Natural killer cell (primary cell): Measurements from ENCODE around the gene EPB41L5. TPM values are rescaled to one million over a fixed set of nuclear protein-coding genes. Genes with fewer than 3 reads are reported as not detected.

Experiments used
- ATAC-seq, 3 donors: fragments of 150-1000 bp in 2 of 3; fragments of 200-7000 bp in 1 of 3; cut with Tn5 transposase; 1 replicate in 1 of 3; 2 replicates in 2 of 3; pipeline ENCODE4 v1.10.0; 2021; ENCODE audit warnings: mild to moderate bottlenecking in 2 of 3, moderate library complexity in 2 of 3
- DNase-seq, 2 donors: peaks; one replicate each; pipeline versions ENCODE4 v3.0.0 to v3.0.0-alpha.2; 2013 to 2021; ENCODE audit warnings: mixed read lengths in 1 of 2
- H3K27ac ChIP-seq: one replicate; pipeline ENCODE4 v1.5.1; 2013; ENCODE audit warnings: mild to moderate bottlenecking, low read length
- H3K27me3 ChIP-seq: one replicate; pipeline ENCODE4 v1.6.1; 2013; ENCODE audit warnings: low read length; ENCODE audit not compliant: control insufficient read depth, insufficient read depth
- H3K36me3 ChIP-seq: one replicate; pipeline ENCODE4 v1.6.1; 2013; ENCODE audit warnings: low read length; ENCODE audit not compliant: control insufficient read depth, insufficient read depth
- H3K4me1 ChIP-seq: one replicate; pipeline ENCODE4 v1.6.1; 2013; ENCODE audit warnings: low read length; ENCODE audit not compliant: control insufficient read depth, insufficient read depth
- H3K4me3 ChIP-seq: one replicate; pipeline ENCODE4 v1.5.1; 2013; ENCODE audit warnings: low read length
- H3K9me3 ChIP-seq: one replicate; pipeline ENCODE4 v1.6.1; 2013; ENCODE audit warnings: low read length; ENCODE audit not compliant: control insufficient read depth, insufficient read depth
- H3K27ac Mint-ChIP-seq, 2 donors: one replicate each; pipeline ENCODE4 v1.8.0; 2022; ENCODE audit warnings: mild to moderate bottlenecking in 2 of 2, mixed read lengths in 2 of 2, moderate library complexity in 1 of 2
- H3K27me3 Mint-ChIP-seq, 2 donors: one replicate each; pipeline ENCODE4 v1.8.0; 2022; ENCODE audit warnings: low read depth in 2 of 2, mixed read lengths in 2 of 2
- H3K36me3 Mint-ChIP-seq: one replicate; pipeline ENCODE4 v1.8.0; 2022; ENCODE audit warnings: mixed read lengths
- H3K4me1 Mint-ChIP-seq, 2 donors: one replicate each; pipeline ENCODE4 v1.8.0; 2022; ENCODE audit warnings: mixed read lengths in 2 of 2
- H3K4me3 Mint-ChIP-seq: one replicate; pipeline ENCODE4 v1.8.0; 2022; ENCODE audit warnings: mild to moderate bottlenecking, moderate library complexity, mixed read lengths
- H3K9me3 Mint-ChIP-seq, 2 donors: one replicate each; pipeline ENCODE4 v1.8.0; 2022; ENCODE audit warnings: mixed read lengths in 2 of 2
- CTCF ChIP-seq: fragments of 200-600 bp; IDR thresholded peaks from one replicate; pipeline ENCODE4 v1.8.0; 2022; ENCODE audit warnings: antibody characterized with exemption
- WGBS: methylation state at CpG from one replicate; pipeline ENCODE4 v1.1.7; 2013; ENCODE audit warnings: missing lambda C conversion rate; ENCODE audit not compliant: insufficient coverage; 5-methylcytosine and 5-hydroxymethylcytosine counted together
- intact Hi-C: fragments of 100-400 bp; cut with micrococcal nuclease; formaldehyde crosslinking; loops from one replicate; pipeline ENCODE4 v1.14.2; 2022
- total RNA-seq, 4 donors: library from RNA; stranded (reverse); fragments of 120-200 nt in 1 of 4; gene quantifications; one replicate each; pipeline versions ENCODE4 v1.2.3 to v1.2.4, GENCODE V29; 2013 to 2022

EPB41L5 gene
- total RNA-seq, 3 donors from 2014 or later (not counting 1 experiment from before 2014, with no cell fraction given) = 3.0 to 8.5 (median 3.6) TPM

- no peaks in the 10 kb centered on the region for H3K9me3 Mint-ChIP-seq
- H3K27ac Mint-ChIP-seq = no peak overlapping the region
- no peak for ATAC-seq
- Histone ChIP-seq H3K9me3 (no peaks in the 10 kb centered on the region), H3K4me1 (no peaks in the 10 kb centered on the region), H3K36me3 (no peaks in the 10 kb centered on the region), H3K4me3 (no peak overlapping the region), H3K27ac (no peak overlapping the region), H3K27me3 (no peaks in the 10 kb centered on the region)
- intact Hi-C loops = no loop called here
- DNase-seq = no peak
- no peak overlapping the region for H3K4me3 Mint-ChIP-seq
- TF ChIP-seq CTCF = no peak
- 100% methylated on average over 1 of the region's 3 CpGs for WGBS
- no peaks in the 10 kb centered on the region for H3K36me3 Mint-ChIP-seq
- no peaks in the 10 kb centered on the region for H3K4me1 Mint-ChIP-seq
- H3K27me3 Mint-ChIP-seq = no peaks in the 10 kb centered on the region
These were observed 65.0 kb downstream of the EPB41L5 start for GRCh38 chr2:120077896-120078295.

- H3K27ac Mint-ChIP-seq = no peak overlapping the region
- no peaks in the 10 kb centered on the region for H3K36me3 ChIP-seq
- no peaks in the 10 kb centered on the region for H3K9me3 ChIP-seq
- TF ChIP-seq CTCF = no peak
- H3K4me1 Mint-ChIP-seq = no peaks in the 10 kb centered on the region
- H3K9me3 Mint-ChIP-seq = no peaks in the 10 kb centered on the region
- DNase-seq = no peak
- H3K4me3 ChIP-seq = no peak overlapping the region
- intact Hi-C loops = no loop called here
- no peak overlapping the region for H3K27ac ChIP-seq
- no peak for ATAC-seq
- H3K4me3 Mint-ChIP-seq = no peak overlapping the region
- no peaks in the 10 kb centered on the region for H3K27me3 ChIP-seq
- no peaks in the 10 kb centered on the region for H3K27me3 Mint-ChIP-seq
- 59% methylated on average over 2 of the region's 2 CpGs for WGBS
- peaks cover 3% of the 10 kb centered on the region for H3K36me3 Mint-ChIP-seq
- no peaks in the 10 kb centered on the region for H3K4me1 ChIP-seq
These were observed 66.8 kb downstream of the EPB41L5 start for GRCh38 chr2:120079647-120080046.

- Mint-ChIP-seq H3K27ac (no peak overlapping the region), H3K27me3 (no peaks in the 10 kb centered on the region), H3K36me3 (no peaks in the 10 kb centered on the region), H3K9me3 (no peaks in the 10 kb centered on the region), H3K4me1 (no peaks in the 10 kb centered on the region), H3K4me3 (no peak overlapping the region)
- no peak for TF ChIP-seq CTCF
- no peak for ATAC-seq
- 79% methylated on average over 3 of the region's 3 CpGs for WGBS
- Histone ChIP-seq H3K27me3 (no peaks in the 10 kb centered on the region), H3K36me3 (no peaks in the 10 kb centered on the region), H3K27ac (no peak overlapping the region), H3K9me3 (no peaks in the 10 kb centered on the region), H3K4me1 (no peaks in the 10 kb centered on the region), H3K4me3 (no peak overlapping the region)
- intact Hi-C loops = no loop called here
- DNase-seq = no peak
These were observed 78.6 kb downstream of the EPB41L5 start for GRCh38 chr2:120091436-120091835.

- H3K36me3 Mint-ChIP-seq = no peaks in the 10 kb centered on the region
- Histone ChIP-seq H3K4me3 (no peak overlapping the region), H3K4me1 (no peaks in the 10 kb centered on the region), H3K27ac (no peak overlapping the region), H3K27me3 (no peaks in the 10 kb centered on the region), H3K36me3 (no peaks in the 10 kb centered on the region), H3K9me3 (no peaks in the 10 kb centered on the region)
- no peak overlapping the region for H3K27ac Mint-ChIP-seq
- WGBS = no CpG with 5 or more reads among the region's 1 CpG
- H3K9me3 Mint-ChIP-seq = no peaks in the 10 kb centered on the region
- no peaks in the 10 kb centered on the region for H3K27me3 Mint-ChIP-seq
- intact Hi-C loops = no loop called here
- H3K4me1 Mint-ChIP-seq = no peaks in the 10 kb centered on the region
- TF ChIP-seq CTCF = no peak
- H3K4me3 Mint-ChIP-seq = no peak overlapping the region
- ATAC-seq = no peak
- DNase-seq = no peak
These were observed 81.9 kb downstream of the EPB41L5 start for GRCh38 chr2:120094795-120095194.
